Ishikawa (cell line): ENCODE measurements around the gene CYP2W1.

Experiments used
- CEBPB ChIP-seq: IDR thresholded peaks from 2 replicates; pipeline ENCODE4 v1.6.1; 2012
- CREB1 ChIP-seq: IDR thresholded peaks from 2 replicates; pipeline ENCODE4 v1.6.1; 2012; ENCODE audit warnings: low read depth
- EGR1 ChIP-seq: IDR thresholded peaks from 2 replicates; pipeline ENCODE4 v1.6.1; 2012
- EP300 ChIP-seq: IDR thresholded peaks from 2 replicates; pipeline ENCODE4 v1.6.1; 2012; ENCODE audit warnings: borderline replicate concordance
- FOXM1 ChIP-seq: IDR thresholded peaks from 2 replicates; pipeline ENCODE4 v1.6.1; 2012; ENCODE audit warnings: low read depth, borderline replicate concordance
- MAX ChIP-seq: IDR thresholded peaks from 2 replicates; pipeline ENCODE4 v1.6.1; 2012
- NFIC ChIP-seq: IDR thresholded peaks from 2 replicates; pipeline ENCODE4 v1.6.1; 2012
- RAD21 ChIP-seq: IDR thresholded peaks from 2 replicates; pipeline ENCODE4 v1.6.1; 2012; ENCODE audit warnings: low read depth
- REST ChIP-seq: IDR thresholded peaks from 2 replicates; pipeline ENCODE4 v1.6.1; 2012; ENCODE audit warnings: low read depth, mild to moderate bottlenecking
- TAF1 ChIP-seq: IDR thresholded peaks from 2 replicates; pipeline ENCODE4 v1.6.1; 2012; ENCODE audit warnings: low read depth, mild to moderate bottlenecking
- TCF12 ChIP-seq: IDR thresholded peaks from 2 replicates; pipeline ENCODE4 v1.6.1; 2012; ENCODE audit warnings: low read depth
- TEAD4 ChIP-seq: IDR thresholded peaks from 2 replicates; pipeline ENCODE4 v1.6.1; 2012
- USF1 ChIP-seq: IDR thresholded peaks from 2 replicates; pipeline ENCODE4 v1.6.1; 2012
- YY1 ChIP-seq: IDR thresholded peaks from 2 replicates; pipeline ENCODE4 v1.6.1; 2012; ENCODE audit warnings: low read depth
- ZBTB7A ChIP-seq: IDR thresholded peaks from 2 replicates; pipeline ENCODE4 v1.6.1; 2012; ENCODE audit warnings: low read depth

CYP2W1 gene

GRCh38 chr7:1033546-1034145, 50.7 kb downstream of the CYP2W1 start:
- TF ChIP-seq TEAD4 = no peak
- TF ChIP-seq EGR1 = no peak
- TF ChIP-seq RAD21 = no peak
- TF ChIP-seq REST = no peak
- TF ChIP-seq TAF1 = no peak
- no peak for TF ChIP-seq USF1
- TF ChIP-seq MAX = no peak
- TF ChIP-seq ZBTB7A = no peak
- no peak for TF ChIP-seq CREB1
- TF ChIP-seq CEBPB = no peak
- no peak for TF ChIP-seq TCF12
- no peak for TF ChIP-seq YY1
- TF ChIP-seq EP300 = no peak
- no peak for TF ChIP-seq FOXM1
- no peak for TF ChIP-seq NFIC
